ENCODE measurements around the gene SDK2. TPM values are rescaled to one million over a fixed set of nuclear protein-coding genes. Genes with fewer than 3 reads are reported as not detected.

The SDK2 gene
- total and polyA plus RNA-seq, 2 experiments from 2014 or later, result 0.74 to 5.1 TPM

GRCh38 chr17:73311428-73311780, 332.8 kb downstream of the SDK2 start:
- peak; percentile 6 for ATAC-seq
- peaks cover 6% of the 10 kb centered on the region; the same call in 1 of the 2 replicates for H3F3A ChIP-seq (replicated peaks; ENCODE audit: low read depth)
- peaks cover 25% of the 10 kb centered on the region for H3K79me2 ChIP-seq (replicated peaks; ENCODE audit: insufficient read depth)
- no peaks in the 10 kb centered on the region for H3K36me3 ChIP-seq (ENCODE audit: insufficient read depth)
- no peaks in the 10 kb centered on the region for H4K20me1 ChIP-seq (replicated peaks; ENCODE audit: insufficient read depth)
- peak overlapping the region; percentile 92 for H3K4me3 ChIP-seq
- Mint-ChIP-seq H3K27ac (no peak overlapping the region), H3K4me1 (peaks cover 31% of the 10 kb centered on the region), H3K27me3 (ENCODE audit: insufficient read depth, low read depth, poor library complexity) (peaks cover 29% of the 10 kb centered on the region), H3K9me3 (no peaks in the 10 kb centered on the region; the same call in 2 of the 3 replicates), H3K4me3 (peak overlapping the region; percentile 93), H3K36me3 (ENCODE audit: low read depth) (0 out of 3 replicates have a peak, but pooled peaks cover 2% of the 10 kb centered on the region)
- H3K4me1 ChIP-seq (ENCODE audit: insufficient read depth), result peaks cover 41% of the 10 kb centered on the region
- no peak for TF ChIP-seq REST (IDR thresholded peaks at IDR 0.05; ENCODE audit: unreplicated experiment)
- TF ChIP-seq ZNF331 (CRISPR knock-in tag; IDR thresholded peaks at IDR 0.05; ENCODE audit: low read depth), result no peak
- no peak for TF ChIP-seq CREB1 (CRISPR knock-in tag; IDR thresholded peaks at IDR 0.05; ENCODE audit: low read depth)
- no peak for TF ChIP-seq EZH2phosphoT487 (IDR thresholded peaks at IDR 0.05; ENCODE audit: unreplicated experiment)
- no peak for TF ChIP-seq ZNF462 (CRISPR knock-in tag; IDR thresholded peaks at IDR 0.05)
- TF ChIP-seq CTCF (conservative IDR thresholded peaks at IDR 0.05; ENCODE audit: low read depth in 2 of 2), result no peak
- no peak for TF ChIP-seq NANOG (IDR thresholded peaks at IDR 0.05; ENCODE audit: borderline replicate concordance)
- no peak for TF ChIP-seq ZNF114 (CRISPR knock-in tag; IDR thresholded peaks at IDR 0.05)
- TF ChIP-seq POLR2AphosphoS5 (IDR thresholded peaks at IDR 0.05; ENCODE audit: low read depth), result no peak
- TF ChIP-seq JUNB (IDR thresholded peaks at IDR 0.05; ENCODE audit: unreplicated experiment), result no peak
- no peak for TF ChIP-seq EZH2 (IDR thresholded peaks at IDR 0.05; ENCODE audit: low read depth, unreplicated experiment)
- peak overlapping the region; percentile 100 for H3K4me2 ChIP-seq
- H3K9me2 ChIP-seq (ENCODE audit: insufficient read depth), result no peaks in the 10 kb centered on the region
- DNase-seq (ENCODE audit: low spot score), result no peak
- peak overlapping the region; percentile 87 for H2AFZ ChIP-seq
- no peak overlapping the region for H3K27ac ChIP-seq (ENCODE audit: low read depth)
- peaks cover 17% of the 10 kb centered on the region for H3K27me3 ChIP-seq (ENCODE audit: insufficient read depth)
